GM12878 (cell line): ENCODE results near the gene NOP16. TPM values are rescaled to one million over a fixed set of nuclear protein-coding genes. Genes with fewer than 3 reads are reported as not detected.

Experiments
- ATAC-seq: fragments of 200-7000 bp; cut with Tn5 transposase; 3 replicates; pipeline ENCODE4 v1.9.1; 2020; ENCODE audit warnings: mild to moderate bottlenecking, moderate library complexity
- BruUV-seq: library from RNA; stranded (reverse); fragments of 400-500 nt; replicated peaks from 2 replicates; lab custom pipeline; 2021; lab: Mats Ljungman, UMichigan
- CTCF ChIA-PET: fragments of 300-600 bp; sonication (Branson Sonifier 250); formaldehyde crosslinking; extraction: SDS; loops from one replicate; lab custom pipeline; 2021; ENCODE audit warnings: inconsistent platforms; lab: Yijun Ruan, JAX
- POLR2A ChIA-PET: fragments of 350-600 bp; formaldehyde crosslinking; extraction: SDS; loops from one replicate; lab custom pipeline; 2021; ENCODE audit warnings: inconsistent platforms; lab: Charles Lee
- RAD21 ChIA-PET: fragments of 300-600 bp; sonication (Branson Sonifier 250); formaldehyde crosslinking; loops from one replicate; lab custom pipeline; 2023; ENCODE audit warnings: antibody characterized with exemption; ENCODE audit not compliant: unreplicated experiment; lab: Charles Lee
- SMC1A ChIA-PET: fragments of 300-600 bp; sonication (Branson Sonifier 250); formaldehyde crosslinking; loops from one replicate; lab custom pipeline; 2023; ENCODE audit not compliant: unreplicated experiment, uncharacterized antibody; lab: Charles Lee
- DNase-seq: peaks from one replicate; pipeline ENCODE4 v3.0.0-alpha.2; 2011; ENCODE audit warnings: low read depth, low spot score
- FAIRE-seq: peaks from 3 replicates; lab custom pipeline; 2011; peaks lifted over from hg19 to GRCh38; lab: Jason Lieb, UNC
- H2AFZ ChIP-seq: 2 replicates; pipeline ENCODE4 v1.6.0; 2011; ENCODE audit warnings: low read depth, low read length, control low read depth; ENCODE audit not compliant: control insufficient read depth
- H3K27ac ChIP-seq: 2 replicates; pipeline ENCODE4 v1.5.1; 2011; ENCODE audit warnings: control low read depth; ENCODE audit not compliant: control insufficient read depth, insufficient read depth
- H3K27me3 ChIP-seq, 2 experiments: replicated peaks in 1 of 2; 2 replicates each; pipeline versions ENCODE4 v1.6.0 to v1.6.1; 2011; ENCODE audit warnings: low read length in 1 of 2; ENCODE audit not compliant: control insufficient read depth in 2 of 2, insufficient read depth in 2 of 2
- H3K36me3 ChIP-seq, 2 experiments: 2 replicates each; pipeline ENCODE4 v1.5.1; 2011; ENCODE audit warnings: low read length in 1 of 2; ENCODE audit not compliant: control insufficient read depth in 2 of 2, insufficient read depth in 2 of 2
- H3K4me1 ChIP-seq: 2 replicates; pipeline ENCODE4 v1.6.1; 2011; ENCODE audit warnings: mild to moderate bottlenecking, low read length, moderate library complexity, mixed read lengths; ENCODE audit not compliant: control insufficient read depth, insufficient read depth
- H3K4me2 ChIP-seq: 2 replicates; pipeline ENCODE4 v1.6.0; 2011; ENCODE audit warnings: control low read depth; ENCODE audit not compliant: control insufficient read depth, insufficient read depth
- H3K4me3 ChIP-seq: fragments of 200-600 bp; sonication (generic); 2 replicates; pipeline ENCODE4 v1.5.1; 2016
- H3K79me2 ChIP-seq: 2 replicates; pipeline ENCODE4 v1.6.0; 2011; ENCODE audit warnings: low read length; ENCODE audit not compliant: control insufficient read depth, insufficient read depth
- H3K9ac ChIP-seq: 2 replicates; pipeline ENCODE4 v1.8.0; 2011; ENCODE audit warnings: low read length, control low read depth, mixed read lengths; ENCODE audit not compliant: control insufficient read depth, insufficient read depth
- H3K9me3 ChIP-seq: replicated peaks from 3 replicates; pipeline ENCODE4 v1.5.1; 2011; ENCODE audit warnings: mild to moderate bottlenecking, low read length; ENCODE audit not compliant: control insufficient read depth, insufficient read depth
- H4K20me1 ChIP-seq: 2 replicates; pipeline ENCODE4 v1.6.0; 2011; ENCODE audit not compliant: control insufficient read depth, insufficient read depth
- CHD4 ChIP-seq: fragments of 200-600 bp; sonication (generic); IDR thresholded peaks from 2 replicates; pipeline ENCODE4 v1.6.1; 2016; ENCODE audit warnings: mild to moderate bottlenecking
- MEF2A ChIP-seq: IDR thresholded peaks from 2 replicates; pipeline ENCODE4 v1.6.1; 2011; ENCODE audit warnings: low read depth, mild to moderate bottlenecking, low read length, moderate library complexity; ENCODE audit not compliant: insufficient read depth
- MYC ChIP-seq: IDR thresholded peaks from 2 replicates; pipeline ENCODE4 v1.6.1; 2011; ENCODE audit warnings: mild to moderate bottlenecking, low read length, moderate library complexity, inconsistent platforms; ENCODE audit not compliant: insufficient read depth, insufficient replicate concordance, insufficient read length, severe bottlenecking
- NFXL1 ChIP-seq: fragments of 450-650 bp; IDR thresholded peaks from 2 replicates; pipeline ENCODE4 v1.6.1; 2017; ENCODE audit warnings: antibody characterized with exemption, mild to moderate bottlenecking, borderline replicate concordance
- PAX8 ChIP-seq: fragments of 450-650 bp; IDR thresholded peaks from 2 replicates; pipeline ENCODE4 v1.6.1; 2017; ENCODE audit warnings: mild to moderate bottlenecking, moderate library complexity
- PRDM15 ChIP-seq: fragments of 450-650 bp; formaldehyde crosslinking; IDR thresholded peaks from 2 replicates; pipeline ENCODE4 v1.4.0; 2020; ENCODE audit warnings: mild to moderate bottlenecking, moderate library complexity
- SKIL ChIP-seq: fragments of 450-650 bp; IDR thresholded peaks from 2 replicates; pipeline ENCODE4 v1.6.1; 2017; ENCODE audit warnings: mild to moderate bottlenecking, low read depth, inconsistent platforms; ENCODE audit not compliant: poor library complexity, severe bottlenecking
- SUPT20H ChIP-seq: IDR thresholded peaks from 2 replicates; pipeline ENCODE4 v1.6.1; 2011; ENCODE audit warnings: low read depth, mild to moderate bottlenecking, low read length, moderate library complexity, borderline replicate concordance; ENCODE audit not compliant: control insufficient read depth
- SUZ12 ChIP-seq: fragments of 200-600 bp; sonication (generic); IDR thresholded peaks from one replicate; pipeline ENCODE4 v1.6.1; 2018; ENCODE audit warnings: antibody characterized with exemption, mild to moderate bottlenecking; ENCODE audit not compliant: unreplicated experiment
- TBL1XR1 ChIP-seq: IDR thresholded peaks from 2 replicates; pipeline ENCODE4 v1.6.1; 2012; ENCODE audit warnings: low read depth, low read length, improper control_type of control experiment
- WGBS: methylation state at CpG from one replicate; pipeline ENCODE4 v1.1.6; 2016; ENCODE audit warnings: low lambda C conversion rate; ENCODE audit not compliant: insufficient replicate concordance, insufficient coverage; ENCODE audit errors: missing lambda C conversion rate; 5-methylcytosine and 5-hydroxymethylcytosine counted together
- in situ Hi-C: fragments of 300-500 bp; cut with MboI; formaldehyde crosslinking; loops from 9 replicates; pipeline ENCODE4 v1.14.3; 2018; ENCODE audit warnings: mixed read lengths
- intact Hi-C: fragments of 100-400 bp; cut with micrococcal nuclease; formaldehyde crosslinking; loops from one replicate; pipeline ENCODE4 v1.14.2; 2022; ENCODE audit not compliant: unreplicated experiment
- polyA plus RNA-seq, 11 experiments: library from polyadenylated mRNA; depleted of rRNA in 4 of 11; unstranded in 6 of 11; stranded (reverse) in 5 of 11; fragments of >200 nt; fragmentation: Nextera tagmentation in 4 of 11; fragmentation: Illumina TruSeq in 1 of 11; extraction: Ambion mirVana in 4 of 11; extraction: Trizol in 1 of 11; gene quantifications; 1 replicate in 1 of 11; 2 replicates in 10 of 11; pipeline versions ENCODE4 v1.2.1 to v1.2.3, GENCODE V29; 2011 to 2016; ENCODE audit warnings: inconsistent platforms in 2 of 11, missing spikeins in 2 of 11, low read depth in 1 of 11
- total RNA-seq, 4 experiments: library from RNA; depleted of rRNA in 3 of 4; stranded (reverse); fragments of >200 nt in 3 of 4; fragmentation: Illumina TruSeq in 1 of 4; extraction: Trizol in 1 of 4; gene quantifications; 2 replicates each; pipeline versions ENCODE4 v1.2.1 to v1.2.3, GENCODE V29; 2013 to 2021

NOP16 gene
- total and polyA plus RNA-seq, 10 of the 15 experiments (the other 5 are each of a cell fraction or from before 2014, with no cell fraction given): 50.3 to 276 (median 116) TPM

- no TSS peak for BruUV-seq
- intact Hi-C loops (loop anchor here (10.0 kb wide), 2 partner anchors 235 to 675 kb away; partner anchors contain the start of gene TSPAN17), in situ Hi-C loops (no loop called here)
- Histone ChIP-seq H3K36me3 (no peaks in the 10 kb centered on the region; a peak in 1 of 4 replicates), H3K27ac (no peak overlapping the region), H3K9ac (no peak overlapping the region), H3K4me1 (peaks cover 3% of the 10 kb centered on the region; the same call in 1 of the 2 replicates), H4K20me1 (no peaks in the 10 kb centered on the region), H3K9me3 (no peaks in the 10 kb centered on the region), H2AFZ (no peak overlapping the region), H3K27me3 (no peaks in the 10 kb centered on the region), H3K4me3 (no peak overlapping the region), H3K79me2 (no peaks in the 10 kb centered on the region), H3K4me2 (no peak overlapping the region)
- RAD21 ChIA-PET: no interaction called here
- no peak for TF ChIP-seq MYC
- TF ChIP-seq MEF2A: no peak
- no peak for TF ChIP-seq SUPT20H
- no peak for TF ChIP-seq PAX8
- TF ChIP-seq NFXL1: no peak
- no peak for TF ChIP-seq PRDM15 (CRISPR knock-in tag)
- no peak for TF ChIP-seq TBL1XR1
- no peak for TF ChIP-seq CHD4
- no peak for TF ChIP-seq SUZ12
- TF ChIP-seq SKIL: no peak
- DNase-seq (no peak), FAIRE-seq (no peak), ATAC-seq (no peak)
- POLR2A ChIA-PET: interaction anchor here (0.6 kb wide), 1 partner anchor 44 kb away, joined by 3 read pairs; no protein-coding TSS in a partner anchor
- CTCF ChIA-PET: interaction anchor here (1.0 to 1.1 kb wide), 2 partner anchors 18 to 248 kb away, joined by 3 read pairs; no protein-coding TSS in a partner anchor
- WGBS: 97% methylated on average over 4 of the region's 4 CpGs
- SMC1A ChIA-PET: no interaction called here
Observed at GRCh38 chr5:176409765-176410164, 21.4 kb upstream of the NOP16 start.
